HG03432 (cell line): ENCODE results near the gene SLC6A19.

ENCODE experiments used
- ATAC-seq: cut with Tn5 transposase; IDR thresholded peaks from one replicate; pipeline ENCODE4 v1.9.1; 2021; ENCODE audit warnings: mild to moderate bottlenecking, moderate library complexity; ENCODE audit not compliant: unreplicated experiment

SLC6A19 gene

DNA sequence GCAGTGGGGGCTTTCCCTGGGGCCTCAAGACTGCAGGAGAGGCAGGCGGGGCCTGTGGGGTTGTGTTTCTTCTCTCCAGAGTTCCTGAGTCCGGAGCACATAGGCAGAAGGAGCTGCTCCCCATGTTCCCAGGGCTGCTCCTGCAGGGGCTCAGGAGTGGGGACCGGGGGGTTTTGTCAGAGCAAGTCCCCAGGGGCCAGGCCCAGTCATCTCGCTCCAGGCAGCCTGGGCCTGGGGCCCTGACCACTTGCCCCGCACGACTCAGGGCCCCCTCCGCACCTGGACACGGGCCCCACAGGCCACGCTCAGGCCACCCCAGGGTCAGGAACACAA is 22.0 kb upstream of the SLC6A19 start:
- ATAC-seq: no peak

DNA sequence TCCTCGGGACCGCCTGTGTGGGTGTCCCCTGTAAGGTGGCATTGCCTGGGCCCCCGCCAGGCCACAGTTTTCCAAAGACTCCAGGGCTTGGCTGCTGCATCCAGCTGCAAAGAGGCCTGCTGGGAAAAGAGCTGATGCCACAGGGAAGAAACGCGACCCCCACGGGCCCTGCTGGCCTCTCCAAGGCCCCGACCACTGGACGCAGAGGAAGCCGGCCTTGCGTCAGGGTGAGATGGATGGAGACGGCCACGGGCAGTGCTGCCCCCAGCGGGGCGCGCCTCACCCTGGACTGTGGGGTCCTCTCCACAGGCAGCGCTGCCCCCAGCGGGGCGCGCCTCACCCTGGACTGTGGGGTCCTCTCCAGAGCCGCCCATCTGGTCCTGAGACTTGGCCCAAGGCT is 21.3 kb upstream of the SLC6A19 start:
- ATAC-seq: no peak

DNA sequence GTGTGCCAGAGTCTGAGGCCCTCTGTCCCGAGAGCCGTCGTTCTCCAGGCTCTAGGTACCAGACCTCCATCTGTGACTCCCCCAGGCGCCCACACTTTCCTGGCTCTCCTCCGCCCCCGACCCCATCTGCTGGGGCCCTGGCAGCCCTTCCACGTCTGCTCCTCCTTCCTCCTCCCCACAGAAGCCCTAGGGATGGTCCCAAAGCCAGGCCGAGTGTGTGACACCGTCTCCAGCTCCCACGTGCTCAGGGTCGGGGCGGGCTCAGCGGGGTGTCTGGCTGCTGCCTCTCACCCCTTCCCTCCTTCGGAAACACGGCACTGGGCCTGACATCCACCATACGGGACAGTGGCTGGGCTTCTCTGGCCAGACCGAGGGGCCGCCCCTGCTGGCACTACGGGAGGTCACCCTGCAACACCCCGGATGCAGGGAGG is 20.5 kb upstream of the SLC6A19 start:
- ATAC-seq: no peak

GRCh38 chr5:1181451-1182359 is 19.7 kb upstream of the SLC6A19 start:
- no peak for ATAC-seq

- no peak for ATAC-seq
Observed at GRCh38 chr5:1182360-1182632, 19.1 kb upstream of the SLC6A19 start.

- no peak for ATAC-seq
Observed at GRCh38 chr5:1182633-1183423, 18.6 kb upstream of the SLC6A19 start.

DNA sequence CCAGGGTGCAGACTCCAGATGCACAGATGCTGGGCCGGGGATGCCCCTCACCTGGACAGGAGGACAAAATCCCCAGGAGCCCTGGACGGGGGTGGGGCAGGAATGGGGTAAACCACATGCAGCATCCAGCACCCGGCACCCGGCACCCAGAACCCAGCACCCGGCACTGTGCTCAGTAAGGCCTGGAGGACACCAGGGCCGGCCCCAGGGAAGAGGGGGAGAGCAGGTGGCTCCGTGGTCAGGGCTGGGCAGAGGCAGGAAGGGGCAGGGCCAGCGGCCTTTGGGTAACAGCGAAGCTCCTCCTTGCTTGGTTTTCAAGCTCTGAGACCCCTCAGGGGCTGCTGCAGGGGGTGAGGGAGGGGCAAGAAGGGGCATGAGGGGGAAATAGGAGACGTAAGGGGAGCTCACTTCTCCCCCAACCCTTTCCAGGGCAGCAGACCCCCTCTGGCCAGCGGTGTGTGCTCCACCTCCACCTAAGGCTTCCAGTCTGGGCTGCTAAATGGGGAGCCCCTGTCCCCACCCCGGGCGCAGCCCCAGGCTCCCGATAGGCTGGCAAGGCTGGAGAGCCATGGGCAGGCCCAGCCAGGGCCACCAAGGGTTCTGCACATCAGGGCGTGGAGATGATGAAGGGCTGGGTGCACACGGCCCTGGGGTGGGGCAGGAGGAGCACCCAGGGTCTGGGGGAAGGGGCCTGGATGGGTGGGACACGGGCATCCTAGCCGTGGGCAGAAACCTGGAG is 17.8 kb upstream of the SLC6A19 start:
- ATAC-seq: no peak

DNA sequence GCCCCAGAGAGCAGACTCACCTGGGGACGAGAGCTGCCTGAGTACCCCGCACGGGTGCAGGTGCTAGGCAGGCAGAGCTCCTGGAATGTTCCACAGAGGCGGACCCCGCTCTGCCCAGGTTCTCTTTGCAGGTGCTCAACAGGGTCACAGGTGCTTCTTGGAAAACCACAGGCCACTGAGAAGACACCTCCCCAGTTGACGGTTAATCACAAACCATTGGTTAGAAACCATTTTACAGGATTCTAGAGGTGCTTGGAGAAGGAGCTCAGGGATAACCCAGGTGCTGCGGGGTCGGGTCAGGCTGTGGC is 17.3 kb upstream of the SLC6A19 start:
- no peak for ATAC-seq

- no peak for ATAC-seq
Observed at GRCh38 chr5:1184481-1184880, 16.9 kb upstream of the SLC6A19 start.

DNA sequence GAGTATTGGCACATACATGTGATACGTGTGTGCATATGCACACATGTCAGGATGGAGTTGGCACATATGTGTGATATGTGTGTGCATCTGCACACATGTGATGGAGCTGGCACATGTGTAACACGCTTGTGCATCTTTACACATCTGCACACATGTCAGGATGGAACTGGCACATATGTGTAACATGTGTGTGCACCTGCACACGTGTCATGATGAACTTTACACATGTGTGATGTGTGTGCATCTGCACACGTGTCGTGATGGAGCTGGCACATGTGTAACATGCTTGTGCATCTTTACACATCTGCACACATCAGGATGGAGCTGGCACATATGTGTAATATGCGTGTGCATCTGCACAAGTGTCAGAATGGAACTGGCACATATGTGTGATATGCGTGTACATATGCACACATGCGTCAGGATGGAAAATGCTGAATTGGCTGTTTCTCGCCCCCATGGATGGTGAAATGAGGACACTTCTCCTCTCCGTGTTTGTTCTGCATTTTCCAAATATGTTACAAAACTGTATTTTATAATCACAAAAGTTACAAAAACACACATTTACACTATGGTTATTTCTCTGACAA is 16.3 kb upstream of the SLC6A19 start:
- ATAC-seq: no peak

DNA sequence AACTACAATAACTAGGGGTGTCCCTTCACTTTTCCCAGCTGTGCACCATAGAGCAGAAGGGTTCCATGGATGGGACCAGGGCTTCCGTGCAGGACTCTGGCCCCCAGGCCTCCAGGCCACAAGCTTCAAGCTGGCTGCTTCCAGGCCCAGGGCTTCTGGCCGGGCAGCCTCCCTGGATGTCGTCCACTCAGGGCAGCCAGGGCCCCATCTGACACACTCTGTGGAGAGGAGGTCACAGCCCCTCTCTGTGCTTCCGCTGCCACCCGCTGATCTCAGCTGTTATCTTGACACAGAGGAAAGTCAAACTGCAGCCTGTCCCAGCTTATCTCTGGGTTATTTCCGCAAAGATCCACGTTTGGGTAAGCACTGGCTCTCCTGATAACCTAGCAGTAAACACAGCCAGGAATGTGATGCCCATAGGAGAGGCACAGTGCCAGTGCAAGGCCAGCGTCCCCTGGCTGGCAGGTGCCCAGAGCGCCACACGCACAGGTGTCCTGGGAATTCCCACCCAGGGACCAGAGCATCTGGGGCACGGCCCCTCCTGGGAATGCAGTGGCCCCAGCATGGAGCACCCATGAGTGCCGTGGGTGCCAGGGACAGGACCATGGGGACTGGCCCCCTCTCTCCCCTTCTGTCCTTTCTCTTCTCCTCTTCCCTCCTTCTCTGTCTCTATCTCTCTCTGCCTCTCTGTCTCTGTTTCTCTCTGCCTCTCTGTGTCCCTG is 15.6 kb upstream of the SLC6A19 start:
- no peak for ATAC-seq

- no peak for ATAC-seq
Observed at GRCh38 chr5:1186351-1187233, 14.8 kb upstream of the SLC6A19 start.

DNA sequence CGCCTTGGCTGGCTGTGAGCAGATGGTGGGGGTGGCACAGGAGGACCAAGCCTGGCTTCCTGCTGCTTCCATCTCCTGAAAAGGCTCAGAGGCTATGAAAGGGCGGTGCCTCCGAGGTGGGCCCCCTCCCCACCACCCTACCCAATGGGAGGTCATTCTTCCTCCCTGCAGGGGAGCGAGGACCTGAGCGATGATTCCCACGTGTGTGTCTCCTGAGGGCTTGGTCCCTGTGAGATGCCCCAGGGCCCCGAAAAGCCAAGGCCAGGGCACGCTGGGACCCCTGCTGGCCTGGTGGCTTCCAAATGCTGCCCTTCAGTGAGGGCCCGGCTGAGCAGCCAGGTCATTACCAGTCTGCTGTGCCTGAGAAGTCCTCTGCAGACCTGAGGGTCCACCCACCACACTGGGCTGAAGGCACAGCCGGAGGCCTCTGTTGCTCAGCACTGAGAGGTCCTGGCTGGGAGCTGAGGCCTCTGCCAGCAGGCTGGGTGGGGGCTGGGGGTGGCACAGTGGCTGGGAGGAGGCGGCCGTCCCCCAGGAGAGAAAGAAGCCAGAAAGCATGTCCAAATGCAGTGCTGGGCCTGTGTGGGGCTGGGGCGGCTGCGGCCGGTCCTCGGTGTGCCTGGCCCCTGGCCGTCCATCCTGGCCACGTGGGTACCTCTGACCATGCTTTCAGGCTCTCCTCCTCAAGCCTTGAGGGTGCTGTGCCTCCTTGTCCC is 14.0 kb upstream of the SLC6A19 start:
- ATAC-seq: no peak

DNA sequence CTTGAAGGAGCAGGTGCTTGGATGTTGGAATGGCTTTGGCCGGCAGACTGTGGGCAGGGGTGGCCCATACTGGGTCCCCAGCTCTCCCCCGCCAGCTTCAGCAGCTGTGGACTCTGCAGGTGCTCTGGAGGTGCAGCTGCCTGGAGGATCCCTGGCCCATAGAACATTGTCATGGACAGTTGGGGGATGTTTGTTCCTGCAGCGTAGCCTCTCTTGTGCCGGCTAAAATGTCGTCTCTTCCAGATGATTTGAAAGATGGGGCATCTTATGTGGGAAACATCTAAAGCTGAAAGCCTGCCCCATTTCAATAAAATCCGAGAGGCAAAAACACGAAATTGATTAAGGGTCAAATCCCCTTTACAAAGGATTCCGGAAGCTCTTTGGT is 13.5 kb upstream of the SLC6A19 start:
- ATAC-seq: no peak

DNA sequence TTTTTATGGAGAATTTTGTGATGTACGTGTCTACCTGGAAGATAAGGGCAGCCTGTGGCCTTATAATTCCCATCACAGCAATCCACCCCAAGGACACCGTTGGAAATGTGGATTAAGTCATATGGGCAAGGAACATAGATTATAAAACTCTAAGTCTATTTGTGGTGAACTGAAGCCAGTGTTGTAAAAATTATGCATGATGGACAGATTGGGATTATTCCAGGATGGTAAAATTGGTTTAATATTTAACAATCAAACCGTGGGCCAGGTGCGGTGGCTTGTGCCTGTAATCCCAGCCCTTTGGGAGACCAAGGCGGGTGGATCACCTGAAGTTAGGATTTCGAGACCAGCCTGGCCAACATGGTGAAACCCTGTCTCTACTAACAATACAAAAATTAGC is 12.9 kb upstream of the SLC6A19 start:
- ATAC-seq: no peak

- ATAC-seq: no peak
Observed at GRCh38 chr5:1189269-1189668, 12.1 kb upstream of the SLC6A19 start.

DNA sequence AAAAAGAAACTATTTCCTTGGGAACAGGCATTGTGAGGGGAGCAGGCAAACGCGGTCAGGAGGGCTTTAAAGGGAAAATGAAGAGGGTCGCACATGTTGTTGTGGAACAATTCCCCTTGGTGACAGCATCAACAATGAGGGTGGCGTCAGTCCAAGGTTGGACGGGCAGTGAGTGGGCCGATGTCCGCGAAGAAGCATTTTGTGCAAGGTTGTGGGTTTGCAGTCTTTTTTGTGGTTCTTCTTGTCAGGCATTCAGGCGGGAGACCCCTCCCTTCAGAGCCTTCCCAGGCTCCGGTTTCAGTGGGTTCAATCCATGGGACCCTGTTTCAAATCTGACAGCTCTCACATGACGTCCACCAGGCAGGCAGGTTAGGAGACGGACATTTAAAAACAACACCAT is 11.1 kb upstream of the SLC6A19 start:
- ATAC-seq: no peak

DNA sequence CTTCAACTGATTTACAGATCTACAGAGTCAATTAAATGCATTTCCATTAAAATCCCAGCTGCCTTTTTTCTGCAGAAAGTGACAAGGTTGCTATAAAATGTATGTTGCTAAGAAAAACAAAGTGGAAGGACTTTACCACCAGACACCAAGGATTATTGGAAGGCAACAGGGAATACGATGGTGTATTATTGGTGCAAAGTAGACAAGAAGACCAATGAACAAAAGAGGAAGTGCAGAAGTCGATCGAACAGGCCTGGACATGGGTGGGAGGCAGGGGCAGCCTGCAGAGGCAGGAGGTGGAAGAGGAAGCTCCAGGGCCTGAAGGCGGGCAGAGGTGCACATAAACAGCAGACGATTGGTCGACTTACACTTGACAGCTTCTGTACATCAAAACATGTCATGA is 10.6 kb upstream of the SLC6A19 start:
- ATAC-seq: no peak

- ATAC-seq: no peak
Observed at GRCh38 chr5:1192971-1193590, 8.3 kb upstream of the SLC6A19 start.
